HG03439 (cell line): ENCODE data around the gene EEF1AKMT2.

ENCODE experiments used
- ATAC-seq: cut with Tn5 transposase; IDR thresholded peaks from one replicate; pipeline ENCODE4 v1.9.1; 2021; ENCODE audit warnings: mild to moderate bottlenecking, moderate library complexity; ENCODE audit not compliant: unreplicated experiment

Gene EEF1AKMT2

DNA sequence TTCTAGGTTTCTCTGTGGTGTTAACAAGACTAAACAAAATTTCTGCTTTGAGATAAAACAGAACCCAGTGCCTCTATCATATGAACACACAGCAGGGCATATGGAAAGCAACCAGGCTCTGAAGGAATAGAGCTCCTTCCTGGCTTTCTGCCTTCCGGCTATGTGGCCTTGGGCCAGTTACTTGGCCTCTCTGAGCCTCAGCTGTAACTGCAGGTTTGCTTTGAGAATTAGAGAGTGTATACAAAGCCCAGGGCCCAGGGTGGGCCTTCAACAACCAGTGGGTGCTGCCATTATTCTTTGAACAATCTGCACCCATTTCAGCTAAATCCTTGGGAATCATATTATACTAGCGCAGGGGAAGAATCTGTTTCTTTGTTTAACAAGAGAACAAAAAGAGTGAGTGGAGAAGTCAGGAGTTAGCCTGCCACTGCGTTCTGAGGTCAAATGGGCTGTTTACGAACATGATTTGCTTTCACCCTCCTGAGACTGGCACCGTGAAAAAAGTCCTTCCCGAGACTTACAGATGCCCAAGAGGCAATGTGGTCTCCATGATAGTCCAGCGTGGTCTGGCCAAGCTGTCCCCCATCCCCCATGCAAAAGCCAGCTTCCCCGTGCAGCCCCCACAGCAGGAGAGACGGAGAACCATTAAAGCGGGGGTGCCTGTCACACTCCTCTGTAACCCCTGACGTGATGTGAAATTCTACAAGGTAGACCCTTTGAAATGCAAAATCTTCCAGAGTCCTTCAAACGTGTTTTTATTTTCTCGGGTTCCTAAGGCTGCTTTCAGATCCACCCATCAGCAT, 52.4 kb downstream of the EEF1AKMT2 start:
- ATAC-seq, result no peak

DNA sequence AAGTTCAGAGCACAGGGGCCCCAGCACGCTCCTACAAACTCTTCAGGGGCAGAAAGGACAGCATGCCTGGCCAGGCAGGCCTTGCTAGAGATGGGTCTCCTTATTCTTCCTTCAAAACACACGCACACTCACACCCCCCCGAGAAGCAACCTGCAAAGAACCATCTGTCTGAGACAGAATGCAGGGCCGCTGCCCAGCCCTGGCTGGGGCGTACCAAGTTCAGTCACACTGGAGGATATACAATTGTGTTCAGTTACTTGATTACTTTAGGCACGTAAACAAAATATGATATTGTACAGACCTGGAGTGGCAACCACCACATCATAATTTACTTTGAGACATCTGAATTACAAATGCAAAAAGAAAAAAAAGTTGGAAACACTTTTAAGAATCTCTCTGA, 53.2 kb downstream of the EEF1AKMT2 start:
- no peak for ATAC-seq

DNA sequence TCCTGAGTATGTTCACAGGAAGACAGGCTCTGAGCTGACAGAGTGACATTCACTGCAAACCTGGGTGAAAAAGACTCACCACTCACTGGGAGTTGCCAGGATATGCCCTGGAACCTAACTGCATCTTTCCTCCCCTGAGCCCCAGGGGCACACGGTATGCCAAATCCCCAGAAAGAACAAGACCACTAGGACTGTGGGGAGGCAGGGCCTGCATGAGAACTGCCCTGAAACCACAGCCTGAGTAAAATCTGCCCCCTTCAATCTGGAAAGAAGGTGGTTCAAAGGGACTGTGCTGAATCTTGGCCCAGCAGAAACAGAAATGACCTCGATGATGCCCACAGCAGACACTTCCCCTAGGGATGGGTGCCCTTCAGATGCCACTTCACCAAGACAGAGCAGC, 54.0 kb downstream of the EEF1AKMT2 start:
- no peak for ATAC-seq

DNA sequence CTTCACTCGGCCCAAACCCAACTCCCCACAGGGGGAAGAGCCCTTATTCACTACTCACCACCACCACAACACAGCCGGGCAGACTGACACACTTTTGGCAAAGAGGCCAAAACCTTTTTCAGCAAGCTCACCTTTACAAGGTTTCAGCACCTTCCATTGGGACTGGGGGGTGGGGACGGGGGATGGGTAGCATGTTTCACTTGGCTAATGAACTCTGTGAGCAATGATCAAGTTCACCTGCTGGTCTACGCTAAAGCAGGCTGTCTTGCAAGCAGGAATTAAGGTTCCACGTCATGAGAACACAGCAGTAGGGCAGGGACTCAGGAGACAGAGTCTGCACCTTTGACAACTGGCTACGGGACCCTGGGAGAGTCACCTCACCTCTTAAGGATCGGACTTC, 54.5 kb downstream of the EEF1AKMT2 start:
- no peak for ATAC-seq

DNA sequence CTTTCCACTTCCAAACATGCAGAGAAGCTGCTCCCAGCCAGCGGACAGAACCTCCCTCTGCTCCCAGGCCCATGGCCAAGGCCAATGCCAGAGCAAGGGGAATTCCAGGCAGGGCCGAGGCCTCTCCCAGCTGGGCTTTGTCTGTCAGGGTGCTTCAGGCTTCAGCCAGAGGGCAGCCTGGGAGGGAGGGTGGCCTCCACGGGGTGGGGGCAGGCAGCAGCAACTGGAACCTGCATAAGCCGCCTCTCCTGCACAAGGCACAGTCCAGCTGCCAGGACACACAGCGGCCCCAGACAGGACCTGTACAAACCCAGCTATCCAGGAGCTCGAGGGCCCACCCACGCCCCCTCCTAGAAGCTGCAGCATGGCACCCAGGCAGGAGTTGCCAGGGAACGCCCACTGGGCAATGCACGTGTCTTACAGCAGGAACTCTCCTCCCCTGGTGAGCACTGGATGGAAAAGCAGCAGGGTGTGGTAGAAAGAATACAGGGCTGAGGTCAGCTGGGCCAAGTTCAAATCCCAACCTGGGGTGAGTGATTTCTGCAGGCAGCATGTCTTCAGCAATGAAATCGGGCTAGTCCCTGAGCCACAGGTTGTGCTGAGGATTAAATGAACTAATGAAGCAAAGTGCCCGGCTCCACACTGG, 55.1 kb downstream of the EEF1AKMT2 start:
- no peak for ATAC-seq

DNA sequence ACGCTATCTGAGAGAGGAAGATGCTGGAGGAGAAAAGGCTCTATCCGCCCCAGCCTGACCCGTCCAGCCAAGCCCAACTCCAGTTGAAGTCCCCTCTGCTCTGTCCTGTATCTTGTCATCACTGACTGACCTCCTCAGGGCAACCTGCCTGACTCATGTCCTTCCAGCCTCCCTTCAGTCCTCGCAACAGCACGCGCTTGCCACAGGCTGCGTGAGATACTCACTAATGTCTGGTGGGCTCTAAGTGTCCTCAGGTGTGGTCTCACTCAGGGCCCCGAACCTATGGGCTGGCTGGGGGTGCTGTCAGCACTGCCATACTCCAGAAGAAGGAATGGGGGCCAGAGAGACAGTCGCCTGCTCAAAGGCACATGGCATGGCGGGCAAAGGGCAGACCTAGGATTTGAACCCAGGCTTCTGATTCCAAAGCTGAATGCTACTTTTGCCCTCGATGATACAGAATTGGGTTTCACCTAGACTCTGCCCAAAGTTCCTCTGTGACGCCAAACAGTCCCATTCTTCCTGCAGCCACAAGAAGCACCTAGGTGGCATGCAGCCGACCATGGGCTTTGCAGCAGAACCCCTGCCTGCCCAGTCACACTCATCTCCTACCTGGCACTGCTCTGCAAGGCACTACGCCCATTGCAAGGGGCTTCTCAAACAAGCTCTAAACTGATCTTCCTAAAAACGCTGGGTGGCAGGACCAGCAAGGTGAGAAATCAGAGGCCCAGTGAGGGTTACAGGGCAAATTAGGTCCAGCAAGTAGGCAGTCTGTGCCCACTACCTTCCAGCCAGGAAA, 56.0 kb downstream of the EEF1AKMT2 start:
- ATAC-seq, result no peak

DNA sequence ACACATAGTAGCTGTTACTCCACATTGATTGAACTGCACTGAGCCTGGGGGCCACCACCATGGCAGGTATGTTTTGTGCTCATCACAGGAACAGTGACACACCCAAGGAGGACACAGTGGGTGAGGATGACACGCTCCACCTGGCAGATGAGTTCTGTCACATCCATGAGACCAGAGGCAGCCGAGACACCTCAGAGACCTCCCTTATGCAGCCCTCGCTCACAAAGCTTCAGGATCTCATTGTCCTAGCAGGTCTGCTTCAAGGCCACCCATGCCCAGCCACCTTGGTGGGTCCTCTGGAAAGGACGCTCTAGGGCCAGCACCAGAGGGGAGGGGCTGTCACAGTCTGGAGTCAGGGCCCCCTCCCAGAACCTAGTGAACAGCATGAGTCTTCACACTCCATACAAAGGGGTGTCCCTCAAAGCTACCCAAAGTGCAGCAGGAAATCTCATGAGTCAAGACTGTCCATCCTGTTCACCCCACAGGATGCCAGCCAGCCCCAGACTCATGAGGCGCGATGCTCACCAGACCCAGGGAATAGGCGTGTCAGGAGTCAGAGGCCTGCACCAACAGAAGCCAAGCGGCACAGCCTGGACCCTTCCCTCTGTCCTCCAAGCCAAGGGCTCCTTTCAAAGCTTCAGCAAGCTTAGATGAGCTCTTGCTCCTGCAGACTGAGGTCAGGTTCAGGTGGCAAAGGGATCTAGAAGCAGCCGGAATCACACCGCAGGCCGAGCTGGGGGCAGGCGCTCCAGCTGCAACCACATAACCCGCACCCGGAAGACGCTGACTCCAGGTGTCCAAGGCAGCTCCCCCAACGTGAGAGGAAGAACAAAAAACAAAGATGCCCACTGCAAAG, 57.1 kb downstream of the EEF1AKMT2 start:
- ATAC-seq, result no peak

DNA sequence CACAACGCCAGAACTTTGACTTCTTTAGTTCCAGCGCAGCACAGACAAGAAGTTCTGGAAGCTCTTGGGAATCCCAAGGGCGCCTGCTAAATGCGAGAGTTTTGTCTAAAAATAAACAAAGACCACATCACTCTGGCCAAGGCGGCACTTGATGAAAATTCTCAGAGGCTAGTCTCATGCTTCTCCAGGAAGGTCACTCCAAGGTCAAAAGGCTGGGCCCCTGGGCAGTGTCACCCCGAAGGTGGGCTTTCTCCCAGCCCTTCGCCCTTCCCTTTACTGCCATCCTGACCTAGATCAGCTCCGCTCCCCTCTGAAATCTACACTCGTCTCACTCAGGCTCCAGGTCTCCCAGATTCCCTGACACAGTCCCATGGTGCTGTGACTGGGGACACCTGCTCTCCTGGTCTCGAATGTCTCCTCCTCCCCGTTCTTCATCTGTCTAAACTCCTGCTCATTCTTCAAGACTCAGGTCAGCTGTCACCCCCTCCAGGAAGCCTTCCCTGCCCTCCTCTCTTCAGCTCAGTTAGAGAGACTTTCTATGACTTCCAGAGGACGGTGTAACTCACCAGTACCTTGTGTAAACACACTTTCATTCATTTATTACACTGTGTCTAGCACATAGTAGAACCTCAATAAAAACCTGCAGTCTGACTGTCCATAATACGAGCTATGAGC, 58.0 kb downstream of the EEF1AKMT2 start:
- no peak for ATAC-seq

DNA sequence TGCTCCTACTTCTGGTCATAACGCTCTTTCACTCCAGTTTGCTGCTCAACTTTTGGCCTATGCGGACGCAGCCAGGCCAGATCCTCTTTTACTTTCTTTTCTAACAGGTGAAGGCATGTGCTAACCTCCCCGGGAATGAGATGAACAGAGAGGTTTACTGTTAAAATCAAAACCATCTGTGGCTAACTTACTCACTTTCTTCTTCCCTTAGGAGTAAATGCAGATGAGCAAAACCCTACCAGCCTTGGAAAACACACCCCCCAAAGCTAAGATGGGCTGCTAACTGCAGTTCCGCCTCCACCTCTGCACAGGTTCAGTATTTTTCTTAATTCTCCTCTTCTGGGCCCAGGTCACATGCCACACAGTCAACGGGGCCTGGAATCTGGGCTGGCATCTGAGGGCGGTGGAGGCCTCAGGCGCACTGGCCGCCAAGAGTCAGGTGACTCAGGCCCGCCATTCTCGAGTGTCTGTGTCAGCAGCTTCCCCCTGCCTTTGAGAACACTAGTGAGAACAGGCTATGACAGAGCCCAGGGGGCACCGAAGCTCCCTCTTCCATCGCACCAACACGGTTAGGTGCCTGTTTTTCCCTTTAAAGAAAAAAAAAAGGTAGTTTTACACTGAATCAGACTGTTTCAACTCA, 58.6 kb downstream of the EEF1AKMT2 start:
- ATAC-seq, result peak; percentile 60

DNA sequence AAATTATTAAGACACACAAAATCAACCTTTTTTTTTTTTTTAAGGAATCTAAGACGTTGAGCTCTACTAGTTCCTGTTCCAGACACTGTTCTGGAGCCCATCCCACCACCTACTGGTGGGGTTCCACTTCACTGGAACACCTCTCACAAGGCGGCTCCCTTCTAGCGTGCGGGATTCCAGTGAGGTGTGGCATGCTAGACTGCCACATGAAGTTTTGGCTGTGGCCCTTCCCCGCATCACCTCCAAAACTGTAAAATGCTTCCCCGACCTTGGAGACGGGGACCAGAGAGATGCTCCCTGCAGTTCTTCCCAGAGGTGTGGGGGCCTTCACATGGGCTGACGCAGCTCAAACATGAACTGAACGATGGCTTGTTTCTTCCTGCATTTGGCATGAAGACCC, 60.1 kb downstream of the EEF1AKMT2 start:
- no peak for ATAC-seq

DNA sequence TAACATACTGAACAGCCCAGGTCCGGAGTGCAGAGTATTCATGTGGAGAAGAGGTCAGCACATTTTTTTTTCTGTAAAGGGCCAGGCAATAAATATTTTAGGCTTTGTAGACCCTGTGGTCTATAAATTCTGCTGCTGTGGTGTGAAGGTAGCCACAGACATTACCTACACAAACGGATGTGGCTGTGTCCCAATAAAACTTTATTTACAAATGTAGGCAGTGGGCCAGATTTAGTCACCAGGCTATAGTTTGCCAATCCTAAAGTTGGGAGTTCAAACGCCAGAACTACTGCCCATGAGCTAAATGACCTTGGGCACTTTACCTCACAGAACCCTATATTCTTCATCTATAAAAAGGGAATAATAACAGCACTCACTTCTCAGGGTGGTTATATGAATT, 60.9 kb downstream of the EEF1AKMT2 start:
- no peak for ATAC-seq

DNA sequence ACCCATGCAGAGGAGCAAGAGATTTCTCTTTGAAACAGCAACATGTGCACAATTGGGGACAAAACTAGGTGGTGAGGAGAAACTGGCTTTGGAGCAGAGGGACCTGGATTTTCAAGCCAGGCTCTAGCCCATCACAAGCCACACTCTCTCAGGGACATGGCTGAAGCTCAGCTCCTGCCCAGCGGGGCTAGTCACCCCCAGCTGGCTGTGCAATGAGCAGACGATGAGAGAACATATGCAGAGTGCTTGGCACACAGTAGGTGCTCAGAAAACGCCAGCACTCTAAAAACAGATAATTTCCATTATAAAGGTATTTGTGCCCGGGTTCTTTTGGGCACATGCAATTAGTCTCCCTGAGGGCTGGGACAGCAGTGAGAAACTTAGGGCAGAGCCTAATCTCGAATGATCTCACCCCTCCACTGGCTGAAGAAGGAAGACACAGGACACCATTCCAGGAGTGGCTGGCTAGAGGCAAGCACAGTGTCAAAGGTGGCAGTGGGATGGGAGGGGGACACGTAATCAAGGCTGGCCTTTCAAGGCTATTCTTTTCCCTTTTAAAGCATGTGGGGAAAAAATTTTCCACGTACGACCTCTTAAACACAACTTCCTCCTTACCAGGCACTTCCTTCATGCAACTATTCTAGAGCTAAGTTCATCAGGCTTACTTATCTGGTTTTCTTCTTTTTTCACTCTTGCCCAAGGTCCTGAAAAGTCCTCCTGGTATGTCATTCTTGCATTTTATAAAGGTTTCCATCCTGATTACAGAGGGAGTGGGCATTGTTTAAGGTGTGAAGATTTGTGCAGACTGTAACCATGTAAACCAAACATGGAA, 62.6 kb downstream of the EEF1AKMT2 start:
- no peak for ATAC-seq

DNA sequence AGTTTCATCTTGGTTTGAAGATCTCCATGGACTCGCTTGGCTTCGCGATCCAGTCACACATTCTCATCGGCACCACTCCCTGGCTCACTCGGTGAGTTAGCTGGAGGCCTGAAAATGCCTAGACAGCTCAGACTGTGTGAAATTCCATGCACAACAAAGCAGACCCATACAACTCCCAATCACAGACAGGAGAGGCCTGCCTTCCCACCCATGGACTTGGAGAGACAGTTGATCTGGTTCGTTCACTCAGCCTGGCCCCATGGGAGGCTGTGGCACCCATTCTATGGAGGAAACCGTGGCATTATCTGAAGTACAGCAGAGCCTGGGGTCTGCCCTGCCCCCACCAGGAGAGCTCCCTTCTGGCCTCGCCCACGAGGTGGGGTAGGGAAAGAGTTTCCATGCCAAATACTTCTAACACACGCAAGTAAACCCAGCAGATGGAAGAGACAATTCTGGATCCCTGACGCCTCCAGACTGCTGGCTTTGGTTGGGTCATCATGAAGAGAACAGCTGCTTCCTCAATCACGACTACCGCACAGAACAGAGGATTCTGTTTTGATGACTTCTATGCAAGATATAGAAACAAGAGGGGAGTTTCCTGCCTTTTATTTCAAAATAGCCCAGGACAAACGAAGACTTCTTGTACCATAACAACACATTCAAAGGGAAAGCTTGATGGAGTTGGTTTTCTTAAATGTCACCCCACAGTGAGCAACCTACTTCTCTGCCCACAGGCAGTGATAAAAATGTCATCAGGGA, 63.4 kb downstream of the EEF1AKMT2 start:
- ATAC-seq, result no peak

DNA sequence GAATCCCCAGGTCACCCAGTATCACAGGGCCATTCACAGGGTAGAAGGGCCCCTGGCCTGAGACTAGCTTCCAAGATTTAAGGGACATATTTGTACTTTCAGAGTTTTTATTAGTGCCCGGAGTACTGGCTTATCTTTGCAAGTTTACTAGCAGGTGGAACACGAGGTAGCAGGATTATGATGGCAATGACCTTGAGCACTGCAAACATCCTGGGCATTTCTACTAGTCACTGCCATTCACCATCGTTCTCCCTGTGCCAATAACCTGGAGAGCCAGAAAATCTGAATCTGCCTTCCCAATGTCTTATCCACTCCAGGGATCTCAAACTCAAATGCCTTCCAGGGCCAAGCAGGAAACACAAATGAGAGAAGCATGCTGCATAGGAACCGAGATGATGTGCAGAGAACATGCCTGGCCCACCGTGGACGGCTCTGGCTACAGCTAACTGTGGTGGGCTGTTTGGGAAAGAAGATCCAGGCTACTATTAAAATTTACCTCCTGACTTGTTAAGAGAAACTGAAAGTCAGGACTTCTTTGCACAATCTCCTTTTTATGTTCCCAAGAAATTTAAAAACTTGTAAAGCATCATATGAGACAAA, 64.2 kb downstream of the EEF1AKMT2 start:
- ATAC-seq, result no peak

DNA sequence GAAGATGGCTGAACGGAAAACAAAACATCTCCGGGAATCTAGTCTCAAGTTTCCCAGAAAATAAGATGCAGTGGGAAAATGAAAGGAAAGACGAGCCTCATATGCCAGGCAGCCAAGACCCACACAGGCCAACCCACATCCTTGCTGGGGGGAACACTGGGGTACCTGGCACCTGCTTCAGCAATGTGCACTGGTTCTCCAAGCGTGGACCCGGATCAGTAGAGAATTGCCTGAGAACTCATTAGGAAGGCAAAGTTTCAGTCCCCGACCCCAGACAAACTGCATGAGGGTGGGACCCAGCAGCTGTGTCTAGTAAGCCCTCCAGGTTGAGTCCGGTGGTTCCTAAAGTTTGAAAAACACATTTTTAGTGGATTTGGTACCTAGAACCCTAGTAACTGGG, 65.9 kb downstream of the EEF1AKMT2 start:
- no peak for ATAC-seq

DNA sequence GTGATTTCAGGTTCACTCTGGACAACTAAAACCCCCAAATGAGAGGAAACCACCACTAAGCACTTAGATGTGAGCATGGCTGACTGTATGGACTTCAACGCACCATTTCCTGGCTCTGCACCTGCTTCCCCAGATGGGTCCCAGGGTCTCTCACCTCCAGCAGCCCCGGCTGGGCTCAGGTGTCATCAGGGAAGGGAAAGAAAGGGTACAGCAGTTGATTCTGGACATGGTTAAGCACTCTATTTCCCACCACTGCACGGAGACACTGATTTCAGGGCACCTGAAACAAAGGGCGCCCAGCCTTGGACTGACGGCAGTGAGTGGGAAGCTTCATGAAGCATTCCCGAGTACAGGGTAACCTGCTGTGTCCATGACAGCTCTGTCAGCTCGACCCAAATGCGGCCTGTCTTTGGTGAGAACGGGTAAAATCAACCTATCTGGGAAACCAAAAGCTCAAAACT, 66.5 kb downstream of the EEF1AKMT2 start:
- no peak for ATAC-seq

DNA sequence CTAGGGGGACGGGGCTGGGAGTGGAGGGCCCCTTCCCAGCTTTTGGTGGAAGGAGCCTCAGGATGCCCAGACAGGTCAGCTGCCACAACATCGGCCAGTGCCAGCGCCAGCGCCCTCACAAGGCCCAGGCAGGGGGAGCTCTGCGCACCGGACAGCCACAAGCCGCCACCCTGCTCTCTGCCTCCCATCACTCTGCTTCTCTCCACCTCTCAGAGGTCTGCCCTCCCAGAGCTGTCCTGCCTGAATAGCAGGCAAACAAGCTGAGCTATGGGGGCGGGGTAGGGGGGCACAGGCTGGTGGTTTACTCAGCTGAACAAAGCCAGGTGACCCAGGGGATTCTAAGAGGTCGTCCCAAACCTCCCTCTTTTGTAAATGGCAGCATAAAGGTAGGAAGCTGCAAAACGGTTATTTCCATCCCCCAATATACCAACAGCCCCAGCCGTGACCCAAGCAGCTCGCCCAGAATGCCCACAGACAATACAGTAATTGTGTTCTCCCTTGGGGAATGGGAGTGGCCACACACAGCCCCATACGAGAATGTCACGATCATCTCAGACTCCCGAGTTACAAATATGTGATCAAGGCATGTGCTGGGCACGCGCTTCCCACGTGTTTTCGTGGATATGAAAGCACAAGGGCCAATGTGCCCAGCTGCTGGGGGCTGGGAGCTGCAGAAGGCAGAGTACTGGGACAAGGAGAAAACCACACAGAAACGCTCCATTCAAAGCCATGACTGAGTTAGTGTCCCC, 67.2 kb downstream of the EEF1AKMT2 start:
- ATAC-seq, result no peak
